ENCODE data around the gene AP1G2. TPM values are rescaled to one million over a fixed set of nuclear protein-coding genes. Genes with fewer than 3 reads are reported as not detected.
"Not testable (repeated sequence)": the region's sequence is repeated elsewhere in the genome, so short reads cannot be mapped to it uniquely, and the experiment has no call there.

Gene AP1G2
- total RNA-seq, result 100 to 1,000 TPM; 268 to 313 TPM
- total RNA-seq, result 179 to 265 reads per million in 2 donors

GRCh38 chr14:23567186-23568020 is at the start of gene AP1G2:
Gene AP1G2 (minus strand): TSS chr14:23567791. CDS start chr14:23567314, 477 bp downstream.
- peak within 1 kb of the TSS; percentile 95 for H3K4me3 Mint-ChIP-seq
- peaks cover 30% of the 10 kb centered on the region for H3K4me1 Mint-ChIP-seq
- no peaks in the 10 kb centered on the region for H3K9me3 ChIP-seq (ENCODE audit: control insufficient read depth, low read length, poor library complexity, severe bottlenecking)
- ATAC-seq (peak; percentile 96), DNase-seq (peak; percentile 71 to 78 (median 77))
- peak within 1 kb of the TSS; percentile 96 for H3K27ac Mint-ChIP-seq
- H3K27me3 Mint-ChIP-seq, result peaks cover 7% of the 10 kb centered on the region
- peaks cover 7% of the 10 kb centered on the region for H3K36me3 Mint-ChIP-seq (ENCODE audit: low read depth)

DNA sequence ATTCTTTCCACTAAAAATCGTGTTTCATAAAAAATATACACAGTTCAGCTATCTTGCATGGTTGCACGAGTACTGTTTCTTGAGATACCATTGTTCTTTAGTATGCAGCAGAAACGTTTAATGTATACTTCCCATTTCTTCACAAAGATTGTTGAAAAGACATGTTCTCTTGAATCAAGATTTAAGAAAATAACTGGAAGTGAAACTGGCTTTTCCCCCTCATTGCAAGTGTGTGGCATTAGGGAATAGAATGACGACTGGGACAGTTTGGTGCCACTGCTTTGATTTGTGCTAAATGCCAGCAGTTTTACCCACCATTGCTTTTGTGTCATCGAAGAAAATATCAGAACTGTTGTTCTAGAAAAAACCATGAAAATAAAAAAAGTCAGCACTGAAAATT is 48.3 kb upstream of the AP1G2 start:
- H3K4me3 Mint-ChIP-seq, result no peak overlapping the region
- DNase-seq (no peak), ATAC-seq (no peak)
- no peak overlapping the region for H3K27ac Mint-ChIP-seq
- H3K9me3 ChIP-seq (ENCODE audit: control insufficient read depth, low read length, poor library complexity, severe bottlenecking), result no peaks in the 10 kb centered on the region
- H3K4me1 Mint-ChIP-seq, result peaks cover 10% of the 10 kb centered on the region
- peaks cover 18% of the 10 kb centered on the region for H3K27me3 Mint-ChIP-seq
- peaks cover 4% of the 10 kb centered on the region for H3K36me3 Mint-ChIP-seq (ENCODE audit: low read depth)

GRCh38 chr14:23614395-23614828 is 46.8 kb upstream of the AP1G2 start:
- ATAC-seq (no peak), DNase-seq (no peak)
- no peaks in the 10 kb centered on the region for H3K9me3 ChIP-seq (ENCODE audit: control insufficient read depth, low read length, poor library complexity, severe bottlenecking)
- no peak overlapping the region for H3K4me3 Mint-ChIP-seq
- H3K27me3 Mint-ChIP-seq, result peaks cover 6% of the 10 kb centered on the region
- H3K36me3 Mint-ChIP-seq (ENCODE audit: low read depth), result peaks cover 3% of the 10 kb centered on the region
- H3K27ac Mint-ChIP-seq, result no peak overlapping the region
- peaks cover 23% of the 10 kb centered on the region for H3K4me1 Mint-ChIP-seq

DNA sequence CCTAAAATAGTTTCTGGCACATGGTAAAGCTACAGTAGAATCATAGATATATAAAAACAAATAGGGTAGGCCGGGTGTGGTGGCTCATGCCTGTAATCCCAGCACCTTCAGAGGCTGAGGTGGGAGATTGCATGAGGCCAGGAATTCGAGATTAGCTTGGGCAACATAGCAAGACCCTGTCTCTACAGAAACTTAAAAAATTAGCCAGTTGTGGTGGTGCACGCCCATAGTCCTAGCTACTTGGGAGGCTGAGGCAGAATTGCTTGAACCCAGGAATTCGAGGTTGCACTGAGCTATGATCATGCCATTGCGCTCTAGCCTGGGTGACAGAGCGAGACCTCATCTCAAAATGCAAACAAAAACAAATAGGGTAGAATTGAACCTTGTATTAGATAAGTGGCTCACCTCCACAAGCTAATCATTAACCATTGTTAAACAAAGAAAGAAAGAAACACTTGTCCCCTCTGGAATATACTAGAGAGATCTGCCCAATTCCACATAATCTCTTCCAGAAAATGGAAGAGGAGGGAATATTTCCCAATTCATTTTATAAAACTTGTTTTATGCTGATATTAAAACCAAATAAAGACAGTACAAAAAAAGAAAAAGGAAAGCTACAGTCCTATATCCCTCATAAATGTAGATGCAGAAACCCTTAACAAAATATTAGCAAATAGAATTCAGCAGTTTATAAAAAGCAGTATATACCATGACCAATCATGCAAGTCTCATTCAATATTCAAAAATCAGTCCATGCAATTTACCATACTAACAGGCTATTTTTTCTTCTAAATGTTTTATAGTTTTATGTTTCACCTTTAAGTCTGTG is 45.9 kb upstream of the AP1G2 start:
- H3K4me3 Mint-ChIP-seq, result no peak overlapping the region
- peaks cover 28% of the 10 kb centered on the region for H3K4me1 Mint-ChIP-seq
- no peaks in the 10 kb centered on the region for H3K9me3 ChIP-seq (ENCODE audit: control insufficient read depth, low read length, poor library complexity, severe bottlenecking)
- H3K27ac Mint-ChIP-seq, result no peak overlapping the region
- peaks cover 6% of the 10 kb centered on the region for H3K27me3 Mint-ChIP-seq
- ATAC-seq (no peak), DNase-seq (no peak)
- peaks cover 3% of the 10 kb centered on the region for H3K36me3 Mint-ChIP-seq (ENCODE audit: low read depth)

GRCh38 chr14:23612802-23613201 is 45.2 kb upstream of the AP1G2 start:
- Mint-ChIP-seq H3K36me3 (ENCODE audit: low read depth) (peaks cover 3% of the 10 kb centered on the region), H3K27ac (peak overlapping the region; percentile 19), H3K4me1 (peaks cover 28% of the 10 kb centered on the region), H3K27me3 (peaks cover 6% of the 10 kb centered on the region), H3K4me3 (no peak overlapping the region)
- DNase-seq, result no peak
- no peaks in the 10 kb centered on the region for H3K9me3 ChIP-seq (ENCODE audit: control insufficient read depth, low read length, poor library complexity, severe bottlenecking)
- no peak for ATAC-seq

DNA sequence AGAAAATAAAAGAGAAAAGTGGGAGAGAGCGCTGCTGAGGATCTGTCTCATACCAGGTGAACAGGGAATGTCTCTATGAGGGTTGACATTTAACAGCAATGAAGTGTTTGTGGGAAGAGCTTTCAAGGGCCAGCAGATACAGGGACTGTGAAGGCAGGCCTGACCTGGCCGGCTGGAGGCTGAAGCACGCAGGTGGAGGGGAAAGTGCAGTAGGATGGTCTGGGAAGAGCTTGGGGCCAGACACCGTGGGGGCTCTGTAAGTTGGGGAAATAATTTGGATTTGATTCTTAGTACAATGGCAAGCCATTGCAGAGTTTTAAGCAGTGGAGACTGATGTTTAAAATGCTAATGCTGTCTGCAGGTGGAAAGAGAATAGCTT is 44.8 kb upstream of the AP1G2 start:
- peaks cover 28% of the 10 kb centered on the region for H3K4me1 Mint-ChIP-seq
- H3K27me3 Mint-ChIP-seq, result peaks cover 6% of the 10 kb centered on the region
- no peak overlapping the region for H3K4me3 Mint-ChIP-seq
- peaks cover 3% of the 10 kb centered on the region for H3K36me3 Mint-ChIP-seq (ENCODE audit: low read depth)
- H3K27ac Mint-ChIP-seq, result peak overlapping the region; percentile 19
- no peaks in the 10 kb centered on the region for H3K9me3 ChIP-seq (ENCODE audit: control insufficient read depth, low read length, poor library complexity, severe bottlenecking)
- DNase-seq (no peak), ATAC-seq (no peak)

DNA sequence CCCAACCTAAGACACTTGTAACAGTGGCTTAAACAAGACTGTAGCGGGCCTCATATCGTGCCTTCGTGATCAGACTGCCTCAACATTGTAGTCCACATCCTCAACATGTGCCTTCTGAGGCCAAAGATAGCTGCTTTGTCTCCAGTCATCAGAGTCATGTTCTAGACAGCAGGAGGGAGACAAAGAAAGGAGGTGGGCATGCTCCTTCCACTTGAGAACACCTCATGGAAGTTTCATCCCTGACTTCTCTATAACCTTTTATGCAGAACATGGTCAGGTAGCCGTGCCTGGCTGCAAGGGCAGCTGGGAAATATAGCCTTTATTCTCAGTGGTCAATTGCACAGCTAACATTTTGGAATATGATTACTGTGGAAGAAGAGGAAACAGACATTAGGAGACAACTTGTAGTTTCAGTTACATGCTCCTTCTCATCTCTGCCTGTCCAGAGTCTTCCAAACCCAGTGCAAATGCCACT is 43.3 kb upstream of the AP1G2 start:
- Mint-ChIP-seq H3K27ac (peak overlapping the region; percentile 95), H3K36me3 (ENCODE audit: low read depth) (peaks cover 6% of the 10 kb centered on the region), H3K4me1 (peaks cover 28% of the 10 kb centered on the region), H3K27me3 (peaks cover 6% of the 10 kb centered on the region), H3K4me3 (peak overlapping the region; percentile 51)
- DNase-seq, result no peak
- peak; percentile 50 for ATAC-seq
- no peaks in the 10 kb centered on the region for H3K9me3 ChIP-seq (ENCODE audit: control insufficient read depth, low read length, poor library complexity, severe bottlenecking)

- peak overlapping the region; percentile 95 for H3K27ac Mint-ChIP-seq
These were observed 42.7 kb upstream of the AP1G2 start for GRCh38 chr14:23610090-23610814.

GRCh38 chr14:23609411-23610089 is 42.0 kb upstream of the AP1G2 start:
- H3K4me1 Mint-ChIP-seq, result peaks cover 29% of the 10 kb centered on the region
- not testable (repeated sequence) for H3K4me3 Mint-ChIP-seq; H3K9me3 ChIP-seq (ENCODE audit: control insufficient read depth, low read length, poor library complexity, severe bottlenecking); ATAC-seq; DNase-seq; H3K36me3 Mint-ChIP-seq (ENCODE audit: low read depth); H3K27me3 Mint-ChIP-seq
- H3K27ac Mint-ChIP-seq, result peak overlapping the region; percentile 95

More at GRCh38 chr14:23610090-23610814, 42.7 kb upstream of the AP1G2 start:
- H3K36me3 Mint-ChIP-seq (ENCODE audit: low read depth), result peaks cover 6% of the 10 kb centered on the region
- peaks cover 30% of the 10 kb centered on the region for H3K4me1 Mint-ChIP-seq
- peak overlapping the region; percentile 51 for H3K4me3 Mint-ChIP-seq
- DNase-seq (no peak), ATAC-seq (peak; percentile 87)
- H3K9me3 ChIP-seq (ENCODE audit: control insufficient read depth, low read length, poor library complexity, severe bottlenecking), result no peaks in the 10 kb centered on the region
- peaks cover 6% of the 10 kb centered on the region for H3K27me3 Mint-ChIP-seq

GRCh38 chr14:23609001-23609400 is 41.4 kb upstream of the AP1G2 start:
- peaks cover 25% of the 10 kb centered on the region for H3K4me1 Mint-ChIP-seq
- no peak for DNase-seq
- H3K4me3 Mint-ChIP-seq, result no peak overlapping the region
- peaks cover 6% of the 10 kb centered on the region for H3K36me3 Mint-ChIP-seq (ENCODE audit: low read depth)
- H3K27ac Mint-ChIP-seq, result peak overlapping the region; percentile 95
- H3K9me3 ChIP-seq (ENCODE audit: control insufficient read depth, low read length, poor library complexity, severe bottlenecking), result no peaks in the 10 kb centered on the region
- no peak for ATAC-seq
- peaks cover 1% of the 10 kb centered on the region for H3K27me3 Mint-ChIP-seq

DNA sequence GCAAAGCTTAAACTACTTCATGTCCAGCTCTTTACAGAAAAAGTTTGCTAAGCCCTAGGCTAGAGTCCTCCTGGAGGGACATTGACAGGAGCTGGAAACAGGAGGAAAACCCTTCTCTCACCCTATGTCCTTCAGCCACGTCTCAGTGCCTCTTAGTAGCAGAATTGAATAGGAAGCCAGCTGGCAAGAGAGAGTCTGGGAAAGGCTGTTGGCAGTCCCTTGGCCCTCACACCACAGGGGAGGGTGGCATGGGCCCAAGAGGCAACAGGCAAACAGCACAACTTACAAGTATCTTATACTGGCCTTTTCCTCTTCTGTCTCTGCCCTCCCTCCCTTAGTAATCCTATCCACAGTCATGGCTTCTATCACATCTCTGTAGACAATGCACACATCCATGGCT is 40.9 kb upstream of the AP1G2 start:
- no peak overlapping the region for H3K4me3 Mint-ChIP-seq

GRCh38 chr14:23605931-23606585 is 38.5 kb upstream of the AP1G2 start:
- Mint-ChIP-seq H3K4me3 (no peak overlapping the region), H3K4me1 (peaks cover 20% of the 10 kb centered on the region), H3K27ac (no peak overlapping the region), H3K27me3 (peaks cover 4% of the 10 kb centered on the region), H3K36me3 (ENCODE audit: low read depth) (peaks cover 8% of the 10 kb centered on the region)
- no peak for ATAC-seq
- no peak for DNase-seq
- H3K9me3 ChIP-seq (ENCODE audit: control insufficient read depth, low read length, poor library complexity, severe bottlenecking), result no peaks in the 10 kb centered on the region

More for the DNA sequence above, 40.9 kb upstream of the AP1G2 start:
- H3K27ac Mint-ChIP-seq, result no peak overlapping the region
- ATAC-seq (no peak), DNase-seq (no peak)
- H3K36me3 Mint-ChIP-seq (ENCODE audit: low read depth), result peaks cover 6% of the 10 kb centered on the region
- no peaks in the 10 kb centered on the region for H3K9me3 ChIP-seq (ENCODE audit: control insufficient read depth, low read length, poor library complexity, severe bottlenecking)
- no peaks in the 10 kb centered on the region for H3K27me3 Mint-ChIP-seq
- peaks cover 25% of the 10 kb centered on the region for H3K4me1 Mint-ChIP-seq
